B cell (primary cell): ENCODE measurements around the gene STIL. TPM values are rescaled to one million over a fixed set of nuclear protein-coding genes. Genes with fewer than 3 reads are reported as not detected.

Experiments used
- ATAC-seq: fragments of 200-7000 bp; cut with Tn5 transposase; one replicate; pipeline ENCODE4 v1.10.0; 2021; ENCODE audit warnings: low read depth, mild to moderate bottlenecking, moderate number of reproducible peaks, moderate library complexity
- CTCF ChIA-PET: fragments of 350-600 bp; sonication (Branson Sonifier 250); formaldehyde crosslinking; loops from one replicate; lab custom pipeline; 2021; ENCODE audit warnings: antibody characterized with exemption, inconsistent platforms; lab: Charles Lee
- POLR2A ChIA-PET: fragments of 350-600 bp; sonication (Branson Sonifier 250); formaldehyde crosslinking; loops from one replicate; lab custom pipeline; 2021; ENCODE audit warnings: antibody characterized with exemption; lab: Charles Lee
- DNase-seq: peaks from one replicate; pipeline ENCODE4 v3.0.0; 2013
- H2AFZ ChIP-seq: 2 replicates; pipeline ENCODE4 v1.6.1; 2012; ENCODE audit warnings: mild to moderate bottlenecking, low read depth, low read length; ENCODE audit not compliant: insufficient read depth, poor library complexity, severe bottlenecking
- H3K27ac ChIP-seq, 2 donors: 1 replicate in 1 of 2; 2 replicates in 1 of 2; pipeline ENCODE4 v1.5.1; 2012 to 2013; ENCODE audit warnings: low read length in 2 of 2, mild to moderate bottlenecking in 2 of 2, moderate library complexity in 1 of 2
- H3K27me3 ChIP-seq, 4 experiments: fragments of 200-600 bp in 1 of 4; sonication (generic) in 1 of 4; replicated peaks in 1 of 4; 1 replicate in 2 of 4; 2 replicates in 2 of 4; pipeline versions ENCODE4 v1.6.1 to v1.7.0; 2013 to 2016; ENCODE audit warnings: low read length in 3 of 4, mild to moderate bottlenecking in 2 of 4, mixed read lengths in 1 of 4, moderate library complexity in 1 of 4; ENCODE audit not compliant: insufficient read depth in 4 of 4, control insufficient read depth in 3 of 4; ENCODE audit errors: control extremely low read depth in 1 of 4
- H3K36me3 ChIP-seq, 2 experiments: replicated peaks in 1 of 2; 1 replicate in 1 of 2; 2 replicates in 1 of 2; pipeline versions ENCODE4 v1.6.1 to v1.7.1; 2013; ENCODE audit warnings: low read length in 1 of 2; ENCODE audit not compliant: insufficient read depth in 2 of 2, control insufficient read depth in 1 of 2; ENCODE audit errors: control extremely low read depth in 1 of 2, extremely low read depth in 1 of 2
- H3K4me1 ChIP-seq, 2 donors: fragments of 200-600 bp in 1 of 2; sonication (generic) in 1 of 2; 1 replicate in 1 of 2; 2 replicates in 1 of 2; pipeline versions ENCODE4 v1.5.1 to v1.6.1; 2013 to 2017; ENCODE audit warnings: low read length in 2 of 2; ENCODE audit not compliant: control insufficient read depth in 2 of 2, insufficient read depth in 2 of 2
- H3K4me2 ChIP-seq: replicated peaks from 2 replicates; pipeline ENCODE3; 2012; ENCODE audit warnings: mild to moderate bottlenecking, low read depth, low read length; ENCODE audit not compliant: poor library complexity, severe bottlenecking
- H3K4me3 ChIP-seq, 5 experiments: fragments of 200-600 bp in 1 of 5; sonication (generic) in 1 of 5; 1 replicate in 3 of 5; 2 replicates in 2 of 5; pipeline versions ENCODE4 v1.5.1 to v1.7.0; 2011 to 2016; ENCODE audit warnings: low read length in 4 of 5, mild to moderate bottlenecking in 4 of 5, low read depth in 2 of 5, control low read depth in 1 of 5, moderate library complexity in 1 of 5; ENCODE audit not compliant: insufficient read depth in 1 of 5; ENCODE audit errors: control extremely low read depth in 1 of 5, extremely low read depth in 1 of 5
- H3K79me2 ChIP-seq: fragments of 200-600 bp; sonication (generic); one replicate; pipeline ENCODE4 v1.6.0; 2016; ENCODE audit warnings: low read length; ENCODE audit not compliant: control insufficient read depth, insufficient read depth
- H3K9ac ChIP-seq: fragments of 200-600 bp; sonication (generic); 2 replicates; pipeline ENCODE4 v1.6.1; 2017; ENCODE audit warnings: mild to moderate bottlenecking, low read length, moderate library complexity
- H3K9me3 ChIP-seq, 3 donors: one replicate each; pipeline versions ENCODE4 v1.6.1 to v1.7.1; 2013; ENCODE audit warnings: low read length in 2 of 3; ENCODE audit not compliant: control insufficient read depth in 2 of 3, insufficient read depth in 1 of 3; ENCODE audit errors: control extremely low read depth in 1 of 3
- H4K20me1 ChIP-seq: 2 replicates; pipeline ENCODE4 v1.6.0; 2012; ENCODE audit warnings: mild to moderate bottlenecking, low read length; ENCODE audit not compliant: insufficient read depth, control insufficient read depth, poor library complexity, severe bottlenecking
- H3K27ac Mint-ChIP-seq: one replicate; pipeline ENCODE4 v1.8.0; 2021; ENCODE audit warnings: mixed read lengths
- H3K27me3 Mint-ChIP-seq: one replicate; pipeline ENCODE4 v1.8.0; 2021; ENCODE audit warnings: mixed read lengths
- H3K4me1 Mint-ChIP-seq: one replicate; pipeline ENCODE4 v1.8.0; 2021; ENCODE audit warnings: mixed read lengths
- H3K4me3 Mint-ChIP-seq: one replicate; pipeline ENCODE4 v1.8.0; 2021; ENCODE audit warnings: mixed read lengths
- H3K9me3 Mint-ChIP-seq: one replicate; pipeline ENCODE4 v1.8.0; 2022; ENCODE audit warnings: mixed read lengths; ENCODE audit not compliant: insufficient read depth
- CTCF ChIP-seq: fragments of 200-600 bp; IDR thresholded peaks from one replicate; pipeline ENCODE4 v1.8.0; 2022; ENCODE audit warnings: antibody characterized with exemption, mild to moderate bottlenecking
- EZH2 ChIP-seq: IDR thresholded peaks from 2 replicates; pipeline ENCODE4 v1.6.1; 2012; ENCODE audit warnings: borderline replicate concordance, low read depth, mild to moderate bottlenecking, moderate library complexity, low read length; ENCODE audit not compliant: insufficient read depth, poor library complexity, severe bottlenecking
- WGBS: methylation state at CpG from one replicate; pipeline ENCODE4 v1.1.5; 2013; ENCODE audit warnings: missing lambda C conversion rate; ENCODE audit not compliant: insufficient coverage; 5-methylcytosine and 5-hydroxymethylcytosine counted together
- intact Hi-C: fragments of 100-400 bp; cut with micrococcal nuclease; formaldehyde crosslinking; loops from one replicate; pipeline ENCODE4 v1.10.0; 2022
- polyA plus RNA-seq: library from polyadenylated mRNA; depleted of rRNA; stranded (reverse); fragments of >200 nt; gene quantifications from 2 replicates; pipeline ENCODE4 v1.2.3, GENCODE V29; 2012
- total RNA-seq, 2 donors: library from RNA; stranded (reverse); fragments of 120-200 nt in 1 of 2; gene quantifications; 1 replicate in 1 of 2; 2 replicates in 1 of 2; pipeline versions ENCODE4 v1.2.3 to v1.2.4, GENCODE V29; 2013 to 2022

STIL gene
- total and polyA plus RNA-seq, 2 donors (not counting 1 experiment from before 2014, with no cell fraction given) = 0.79 to 1.8 TPM

- H3K4me2 ChIP-seq = peak within 1 kb of the TSS; percentile 72
- Mint-ChIP-seq H3K4me1 (peaks cover 32% of the 10 kb centered on the region), H3K4me3 (peak within 1 kb of the TSS; percentile 83), H3K27ac (peak within 1 kb of the TSS; percentile 57), H3K27me3 (peaks cover 74% of the 10 kb centered on the region), H3K9me3 (no peaks in the 10 kb centered on the region)
- CTCF ChIA-PET = interaction anchor here (1.1 kb wide), 1 partner anchor 204 kb away, joined by 3 read pairs; no protein-coding TSS in a partner anchor
- WGBS = 7% methylated on average over 51 of the region's 51 CpGs
- H3K4me3 ChIP-seq = peak within 1 kb of the TSS in 4 of 5 experiments; percentile 2 to 47 (median 38)
- peaks cover 0 to 29% (median 0%) of the 10 kb centered on the region in 3 donors for H3K9me3 ChIP-seq
- POLR2A ChIA-PET = no interaction called here
- H3K79me2 ChIP-seq = no peaks in the 10 kb centered on the region
- DNase-seq = peak; percentile 41
- H3K27me3 ChIP-seq = peaks cover 0 to 84% (median 62%) of the 10 kb centered on the region in 4 experiments
- no peaks in the 10 kb centered on the region for H3K36me3 ChIP-seq
- intact Hi-C loops = no loop called here
- TF ChIP-seq EZH2 (peak; percentile 32), CTCF (no peak)
- H2AFZ ChIP-seq = peak within 1 kb of the TSS; percentile 49
- H3K27ac ChIP-seq = no peak within 1 kb of the TSS
- no peaks in the 10 kb centered on the region for H4K20me1 ChIP-seq
- peaks cover 36 to 38% of the 10 kb centered on the region in 2 donors for H3K4me1 ChIP-seq
- no peak for ATAC-seq
- H3K9ac ChIP-seq = peak within 1 kb of the TSS; percentile 52
Measured at GRCh38 chr1:47232187-47232874, 81.6 kb downstream of the STIL start, which contains the start of gene TAL1. Gene TAL1 (minus strand): TSS chr1:47232225. CDS start chr1:47225888, 6,337 bp downstream.
